Spleen (tissue), 7 donors: Measurements from ENCODE around the gene LPP.

Experiments
- POLR2A ChIP-seq, 3 donors: fragments of 450-650 bp; IDR thresholded peaks; one replicate each; pipeline ENCODE4 v1.5.1; 2017; ENCODE audit warnings: antibody characterized with exemption in 3 of 3, mild to moderate bottlenecking in 1 of 3
- TF ChIP-seq, protein P1 (sequence below), 11 experiments: fragments of 200-600 bp in 7 of 11; fragments of 450-650 bp in 4 of 11; sonication (generic) in 4 of 11; IDR thresholded peaks in 8 of 11; conservative IDR thresholded peaks in 3 of 11; 1 replicate in 7 of 11; 2 replicates in 4 of 11; pipeline versions ENCODE4 v1.4.0 to v1.8.0; 2016 to 2021; ENCODE audit warnings: antibody characterized with exemption in 11 of 11, inconsistent platforms in 4 of 11, mild to moderate bottlenecking in 1 of 11
- donor health status: DM: no; HTN: no; CAD: no; lungs with moderate emphysema.
- donor health status: DM: no; HTN: no; CAD: no.
- donor health status: DM: no; HTN: no; CAD: no.

DNA sequence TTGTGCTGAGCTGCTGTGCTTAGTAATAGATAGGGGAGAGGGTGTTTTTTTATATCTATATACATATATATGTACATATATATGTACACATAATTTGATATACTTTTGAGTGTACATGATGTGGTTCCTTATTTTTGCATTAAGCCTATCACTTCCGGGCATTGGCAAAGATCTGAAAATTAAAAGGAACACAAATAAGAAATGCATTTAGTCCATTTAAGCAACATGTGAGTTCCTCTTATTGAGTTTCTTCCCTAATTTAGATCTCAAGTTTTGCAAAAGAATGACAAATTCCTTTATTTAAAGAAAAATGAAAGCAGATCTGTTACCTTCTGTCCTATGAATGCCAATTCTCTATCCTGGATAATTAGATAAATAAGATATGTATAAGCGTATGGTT, 435.1 kb downstream of the LPP start:
- TF ChIP-seq, protein P1, sequence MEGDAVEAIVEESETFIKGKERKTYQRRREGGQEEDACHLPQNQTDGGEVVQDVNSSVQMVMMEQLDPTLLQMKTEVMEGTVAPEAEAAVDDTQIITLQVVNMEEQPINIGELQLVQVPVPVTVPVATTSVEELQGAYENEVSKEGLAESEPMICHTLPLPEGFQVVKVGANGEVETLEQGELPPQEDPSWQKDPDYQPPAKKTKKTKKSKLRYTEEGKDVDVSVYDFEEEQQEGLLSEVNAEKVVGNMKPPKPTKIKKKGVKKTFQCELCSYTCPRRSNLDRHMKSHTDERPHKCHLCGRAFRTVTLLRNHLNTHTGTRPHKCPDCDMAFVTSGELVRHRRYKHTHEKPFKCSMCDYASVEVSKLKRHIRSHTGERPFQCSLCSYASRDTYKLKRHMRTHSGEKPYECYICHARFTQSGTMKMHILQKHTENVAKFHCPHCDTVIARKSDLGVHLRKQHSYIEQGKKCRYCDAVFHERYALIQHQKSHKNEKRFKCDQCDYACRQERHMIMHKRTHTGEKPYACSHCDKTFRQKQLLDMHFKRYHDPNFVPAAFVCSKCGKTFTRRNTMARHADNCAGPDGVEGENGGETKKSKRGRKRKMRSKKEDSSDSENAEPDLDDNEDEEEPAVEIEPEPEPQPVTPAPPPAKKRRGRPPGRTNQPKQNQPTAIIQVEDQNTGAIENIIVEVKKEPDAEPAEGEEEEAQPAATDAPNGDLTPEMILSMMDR (IDR thresholded peaks at IDR 0.05 in 8 of 11, conservative IDR thresholded peaks at IDR 0.05 in 3 of 11) = no peak
- no peak for TF ChIP-seq POLR2A (IDR thresholded peaks at IDR 0.05)
